Breast epithelium (tissue), 4 donors: Measurements from ENCODE around the gene ADARB2. TPM values are rescaled to one million over a fixed set of nuclear protein-coding genes. Genes with fewer than 3 reads are reported as not detected.
"Not testable (repeated sequence)": the region's sequence is repeated elsewhere in the genome, so short reads cannot be mapped to it uniquely, and the experiment has no call there.

ENCODE experiments used
- DNase-seq, 2 donors: peaks; one replicate each; pipeline ENCODE4 v3.0.0-alpha.2; 2019; ENCODE audit warnings: low spot score in 2 of 2
- H3K27ac ChIP-seq, 2 donors: fragments of 200-600 bp; sonication (generic) in 1 of 2; one replicate each; pipeline ENCODE4 v1.5.1; 2016 to 2019; ENCODE audit warnings: mild to moderate bottlenecking in 1 of 2
- H3K27me3 ChIP-seq, 2 donors: fragments of 200-600 bp; sonication (generic) in 1 of 2; one replicate each; pipeline versions ENCODE4 v1.5.1 to v1.6.0; 2017 to 2019; ENCODE audit warnings: control low read depth in 1 of 2, mild to moderate bottlenecking in 1 of 2
- H3K36me3 ChIP-seq: fragments of 200-600 bp; one replicate; pipeline ENCODE4 v1.5.1; 2019
- H3K4me1 ChIP-seq, 2 donors: fragments of 200-600 bp; sonication (generic); one replicate each; pipeline ENCODE4 v1.5.1; 2016 to 2019; ENCODE audit warnings: control low read depth in 1 of 2
- H3K4me3 ChIP-seq, 3 donors: fragments of 200-600 bp; sonication (generic); 1 replicate in 2 of 3; 2 replicates in 1 of 3; pipeline ENCODE4 v1.5.1; 2016 to 2019; ENCODE audit warnings: mild to moderate bottlenecking in 3 of 3, moderate library complexity in 2 of 3
- H3K9me3 ChIP-seq, 2 donors: fragments of 200-600 bp; sonication (generic) in 1 of 2; one replicate each; pipeline ENCODE4 v1.5.1; 2016 to 2019; ENCODE audit warnings: control low read depth in 1 of 2
- CTCF ChIP-seq, 3 donors: fragments of 450-650 bp; IDR thresholded peaks; one replicate each; pipeline ENCODE4 v1.5.1; 2016 to 2017; ENCODE audit warnings: antibody characterized with exemption in 3 of 3, mild to moderate bottlenecking in 3 of 3, moderate library complexity in 3 of 3
- POLR2A ChIP-seq: fragments of 450-650 bp; IDR thresholded peaks from one replicate; pipeline ENCODE4 v1.6.1; 2016; ENCODE audit warnings: antibody characterized with exemption, mild to moderate bottlenecking, moderate library complexity
- POLR2AphosphoS5 ChIP-seq, 3 donors: sonication (generic); formaldehyde crosslinking; IDR thresholded peaks; one replicate each; pipeline ENCODE4 v1.6.1; 2017; ENCODE audit warnings: antibody characterized with exemption in 3 of 3
- intact Hi-C: fragments of 100-400 bp; cut with DNase I; formaldehyde crosslinking; loops from one replicate; pipeline ENCODE4 v1.15.1; 2023; ENCODE audit warnings: low total_unique reads
- total RNA-seq, 3 donors: library from RNA; depleted of rRNA; stranded (reverse); fragments of >200 nt; gene quantifications; one replicate each; pipeline ENCODE4 v1.1.0, GENCODE V29; 2016

The ADARB2 gene
- total RNA-seq, 3 donors from 2014 or later = 0.32 to 3.9 (median 2.0) TPM

- no peaks in the 10 kb centered on the region for H3K9me3 ChIP-seq
- H3K27me3 ChIP-seq = peaks cover 0 to 3% of the 10 kb centered on the region in 2 donors
- no peaks in the 10 kb centered on the region for H3K4me1 ChIP-seq
- intact Hi-C loops = no loop called here
- H3K4me3 ChIP-seq = no peak overlapping the region
- peak in 1 of 2 donors; percentile 28 for DNase-seq
- TF ChIP-seq CTCF (IDR thresholded peaks at IDR 0.05) (no peak), POLR2A (no peak), POLR2AphosphoS5 (IDR thresholded peaks at IDR 0.05) (no peak)
- no peak overlapping the region for H3K27ac ChIP-seq
- no peaks in the 10 kb centered on the region for H3K36me3 ChIP-seq
Observed at GRCh38 chr10:1160561-1161314, 576.6 kb downstream of the ADARB2 start.

DNA sequence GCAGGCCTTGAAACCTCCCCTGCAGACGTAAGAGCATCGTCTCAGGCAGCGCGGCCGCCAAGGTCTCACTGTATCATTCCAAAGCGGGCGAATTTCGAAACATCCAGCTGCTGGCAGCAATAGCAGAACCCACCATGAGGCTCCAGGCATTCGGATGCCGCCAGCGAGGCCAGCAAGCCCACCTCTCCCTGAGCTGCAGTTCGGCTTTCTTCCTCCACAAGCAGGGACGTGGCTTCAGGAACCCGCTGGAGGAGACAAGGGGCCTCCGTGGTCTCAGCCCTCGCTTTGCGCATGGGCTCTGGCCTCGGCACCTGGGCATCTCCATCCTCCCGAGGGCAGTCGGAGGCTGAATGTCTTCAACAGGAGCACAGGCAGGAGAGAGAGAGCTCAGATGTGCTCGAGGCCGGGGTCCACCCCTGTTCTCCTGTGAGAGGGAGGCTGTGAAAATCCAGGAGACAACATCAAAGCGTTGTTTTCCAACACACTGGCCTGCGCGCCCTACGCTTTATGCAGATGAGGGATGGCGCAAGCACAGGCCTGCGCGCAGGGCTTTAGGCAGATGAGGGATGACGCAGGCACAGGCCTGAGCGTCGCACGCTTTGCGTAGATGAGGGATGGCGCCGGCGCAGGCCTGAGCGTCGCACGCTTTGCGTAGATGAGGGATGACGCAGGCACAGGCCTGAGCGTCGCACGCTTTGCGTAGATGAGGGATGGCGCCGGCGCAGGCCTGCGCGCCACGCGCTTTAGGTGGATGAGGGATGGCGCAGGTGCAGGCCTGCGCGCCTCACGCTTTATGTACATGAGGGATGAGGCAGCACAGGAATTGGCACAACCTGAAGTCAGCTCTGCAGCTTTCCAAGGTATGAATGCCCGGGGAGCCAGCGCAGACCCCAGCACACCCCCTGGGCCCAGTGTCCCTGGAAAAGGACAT is 577.9 kb downstream of the ADARB2 start:
- H3K27me3 ChIP-seq = no peaks in the 10 kb centered on the region
- intact Hi-C loops = no loop called here
- DNase-seq = no peak

GRCh38 chr10:1158536-1158935 is 578.8 kb downstream of the ADARB2 start:
- H3K4me1 ChIP-seq, H3K9me3 ChIP-seq, intact Hi-C loops, H3K4me3 ChIP-seq, H3K27ac ChIP-seq, H3K27me3 ChIP-seq, H3K36me3 ChIP-seq, DNase-seq: not testable (repeated sequence)

More for the DNA sequence above, 577.9 kb downstream of the ADARB2 start:
- H3K9me3 ChIP-seq = no peaks in the 10 kb centered on the region
- no peak for TF ChIP-seq CTCF (IDR thresholded peaks at IDR 0.05)
- TF ChIP-seq POLR2AphosphoS5 (IDR thresholded peaks at IDR 0.05) = no peak
- no peak for TF ChIP-seq POLR2A
- no peaks in the 10 kb centered on the region for H3K4me1 ChIP-seq
- H3K36me3 ChIP-seq = no peaks in the 10 kb centered on the region
- no peak overlapping the region for H3K27ac ChIP-seq
- H3K4me3 ChIP-seq = no peak overlapping the region

GRCh38 chr10:1158066-1158465 is 579.3 kb downstream of the ADARB2 start:
- no peaks in the 10 kb centered on the region for H3K9me3 ChIP-seq
- no peak overlapping the region for H3K4me3 ChIP-seq
- intact Hi-C loops = no loop called here
- TF ChIP-seq CTCF (IDR thresholded peaks at IDR 0.05) = no peak
- TF ChIP-seq POLR2AphosphoS5 (IDR thresholded peaks at IDR 0.05) = no peak
- TF ChIP-seq POLR2A = no peak
- DNase-seq = no peak
- no peaks in the 10 kb centered on the region for H3K36me3 ChIP-seq
- no peak overlapping the region for H3K27ac ChIP-seq
- H3K4me1 ChIP-seq = no peaks in the 10 kb centered on the region
- no peaks in the 10 kb centered on the region for H3K27me3 ChIP-seq

DNA sequence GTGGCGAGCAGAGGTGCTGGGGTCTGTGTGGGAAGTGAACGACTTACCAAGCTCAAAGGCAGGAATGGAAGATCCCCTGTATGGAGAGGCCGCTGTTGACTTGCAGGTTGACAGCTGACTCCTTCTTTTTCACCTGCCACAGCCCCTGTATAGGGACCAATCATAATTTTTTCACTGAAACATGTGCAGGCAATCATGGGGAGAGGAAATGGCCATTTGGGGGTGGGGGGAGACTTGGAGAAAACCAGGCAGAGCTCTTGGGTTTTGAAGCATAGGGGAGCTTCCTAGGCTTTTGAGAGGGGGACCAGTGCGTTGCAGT is 579.8 kb downstream of the ADARB2 start:
- TF ChIP-seq POLR2A (no peak), POLR2AphosphoS5 (IDR thresholded peaks at IDR 0.05) (no peak), CTCF (IDR thresholded peaks at IDR 0.05) (no peak)
- H3K9me3 ChIP-seq = no peaks in the 10 kb centered on the region
- intact Hi-C loops = no loop called here
- no peaks in the 10 kb centered on the region for H3K36me3 ChIP-seq
- H3K4me1 ChIP-seq = no peaks in the 10 kb centered on the region
- no peak overlapping the region for H3K27ac ChIP-seq
- no peaks in the 10 kb centered on the region for H3K27me3 ChIP-seq
- no peak overlapping the region for H3K4me3 ChIP-seq
- no peak for DNase-seq
